Stimulated activated CD4-positive, alpha-beta T cell treated with anti-CD3 and anti-CD28 coated beads, Interleukin-1b, Interleukin-23, amount 100 ng/mL, for 24 hours (primary cell): Measurements from ENCODE around the gene FOSL2.

Experiments
- DNase-seq, 4 experiments: peaks; one replicate each; pipeline ENCODE4 v3.0.0-alpha.2; 2020; ENCODE audit warnings: low read depth in 4 of 4, low spot score in 1 of 4

FOSL2 gene

DNA sequence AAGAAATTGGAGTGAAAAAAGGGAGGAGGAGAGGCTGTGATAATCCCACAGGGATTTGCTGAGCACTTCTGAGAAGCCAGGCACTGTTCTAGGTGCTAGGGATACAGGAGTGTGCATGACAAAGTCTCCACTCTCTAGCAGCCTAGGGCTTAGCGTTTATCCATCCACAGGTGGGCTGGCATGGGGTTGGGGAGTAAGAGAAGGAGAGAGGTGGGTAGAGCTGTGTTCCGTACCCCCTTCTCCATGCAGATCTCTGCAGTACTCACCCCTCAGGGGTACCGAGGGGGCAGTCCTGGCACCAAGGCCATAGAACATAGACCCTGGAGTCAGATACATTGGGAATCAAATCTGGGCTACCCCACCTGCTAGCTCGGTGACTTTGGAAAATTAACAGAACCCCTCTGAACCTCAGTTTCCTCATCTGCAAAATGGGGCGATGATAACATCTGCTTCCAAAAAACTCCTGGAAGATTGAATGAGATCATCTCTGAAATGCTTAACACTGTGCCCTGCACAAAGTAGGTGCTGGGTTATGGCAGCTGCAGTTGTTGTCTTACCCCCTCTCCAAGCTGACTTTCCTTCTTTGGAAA, 18.6 kb downstream of the FOSL2 start:
- DNase-seq: no peak

DNA sequence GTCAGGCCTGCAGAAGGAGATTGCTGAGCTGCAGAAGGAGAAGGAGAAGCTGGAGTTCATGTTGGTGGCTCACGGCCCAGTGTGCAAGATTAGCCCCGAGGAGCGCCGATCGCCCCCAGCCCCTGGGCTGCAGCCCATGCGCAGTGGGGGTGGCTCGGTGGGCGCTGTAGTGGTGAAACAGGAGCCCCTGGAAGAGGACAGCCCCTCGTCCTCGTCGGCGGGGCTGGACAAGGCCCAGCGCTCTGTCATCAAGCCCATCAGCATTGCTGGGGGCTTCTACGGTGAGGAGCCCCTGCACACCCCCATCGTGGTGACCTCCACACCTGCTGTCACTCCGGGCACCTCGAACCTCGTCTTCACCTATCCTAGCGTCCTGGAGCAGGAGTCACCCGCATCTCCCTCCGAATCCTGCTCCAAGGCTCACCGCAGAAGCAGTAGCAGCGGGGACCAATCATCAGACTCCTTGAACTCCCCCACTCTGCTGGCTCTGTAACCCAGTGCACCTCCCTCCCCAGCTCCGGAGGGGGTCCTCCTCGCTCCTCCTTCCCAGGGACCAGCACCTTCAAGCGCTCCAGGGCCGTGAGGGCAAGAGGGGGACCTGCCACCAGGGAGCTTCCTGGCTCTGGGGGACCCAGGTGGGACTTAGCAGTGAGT, 19.4 kb downstream of the FOSL2 start:
- no peak for DNase-seq

DNA sequence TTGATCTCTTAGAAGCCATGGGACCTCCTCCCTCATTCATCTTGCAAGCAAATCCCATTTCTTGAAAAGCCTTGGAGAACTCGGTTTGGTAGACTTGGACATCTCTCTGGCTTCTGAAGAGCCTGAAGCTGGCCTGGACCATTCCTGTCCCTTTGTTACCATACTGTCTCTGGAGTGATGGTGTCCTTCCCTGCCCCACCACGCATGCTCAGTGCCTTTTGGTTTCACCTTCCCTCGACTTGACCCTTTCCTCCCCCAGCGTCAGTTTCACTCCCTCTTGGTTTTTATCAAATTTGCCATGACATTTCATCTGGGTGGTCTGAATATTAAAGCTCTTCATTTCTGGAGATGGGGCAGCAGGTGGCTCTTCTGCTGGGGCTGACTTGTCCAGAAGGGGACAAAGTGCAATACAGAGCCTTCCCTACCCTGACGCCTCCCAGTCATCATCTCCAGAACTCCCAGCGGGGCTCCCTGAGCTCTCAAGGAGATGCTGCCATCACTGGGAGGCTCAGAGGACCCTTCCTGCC, 20.0 kb downstream of the FOSL2 start:
- no peak for DNase-seq

DNA sequence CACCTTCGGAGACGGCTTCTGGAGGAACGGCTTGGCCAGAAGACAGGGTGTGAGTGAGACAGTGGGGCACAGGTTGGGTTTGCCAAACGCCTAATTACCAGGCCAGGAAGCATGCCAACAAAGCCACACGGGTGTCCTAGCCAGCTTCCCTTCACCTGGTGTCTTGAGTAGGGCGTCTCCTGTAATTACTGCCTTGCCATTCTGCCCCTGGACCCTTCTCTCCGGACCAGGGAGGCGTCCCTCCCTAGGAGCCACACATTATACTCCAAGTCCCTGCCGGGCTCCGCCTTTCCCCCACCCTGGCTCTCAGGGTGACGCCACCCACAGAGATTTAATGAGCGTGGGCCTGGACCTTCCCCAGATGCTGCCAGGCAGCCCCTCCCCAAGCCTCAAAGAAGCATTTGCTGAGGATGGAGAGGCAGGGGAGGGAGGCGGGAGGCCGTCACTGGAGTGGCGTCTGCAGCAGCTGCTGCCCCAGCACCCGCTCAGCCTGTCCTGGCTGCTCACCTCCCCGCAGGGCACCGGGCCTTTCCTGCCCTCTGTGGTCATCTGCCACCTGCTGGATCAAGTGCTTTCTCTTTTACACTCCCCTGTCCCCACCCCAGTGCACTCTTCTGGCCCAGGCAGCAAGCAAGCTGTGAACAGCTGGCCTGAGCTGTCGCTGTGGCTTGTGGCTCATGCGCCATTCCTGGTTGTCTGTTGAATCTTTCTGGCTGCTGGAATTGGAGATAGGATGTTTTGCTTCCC, 20.7 kb downstream of the FOSL2 start:
- DNase-seq: no peak

DNA sequence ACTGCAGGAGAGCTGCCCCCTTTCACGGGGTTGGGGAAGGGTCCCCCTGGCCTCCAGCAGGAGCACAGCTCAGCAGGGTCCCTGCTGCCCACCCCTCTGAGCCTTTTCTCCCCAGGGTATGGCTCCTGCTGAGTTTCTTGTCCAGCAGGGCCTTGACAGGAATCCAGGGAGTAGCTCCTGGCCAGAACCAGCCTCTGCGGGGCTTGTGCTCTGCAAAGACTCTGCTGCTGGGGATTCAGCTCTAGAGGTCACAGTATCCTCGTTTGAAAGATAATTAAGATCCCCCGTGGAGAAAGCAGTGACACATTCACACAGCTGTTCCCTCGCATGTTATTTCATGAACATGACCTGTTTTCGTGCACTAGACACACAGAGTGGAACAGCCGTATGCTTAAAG, 21.2 kb downstream of the FOSL2 start:
- DNase-seq: no peak

DNA sequence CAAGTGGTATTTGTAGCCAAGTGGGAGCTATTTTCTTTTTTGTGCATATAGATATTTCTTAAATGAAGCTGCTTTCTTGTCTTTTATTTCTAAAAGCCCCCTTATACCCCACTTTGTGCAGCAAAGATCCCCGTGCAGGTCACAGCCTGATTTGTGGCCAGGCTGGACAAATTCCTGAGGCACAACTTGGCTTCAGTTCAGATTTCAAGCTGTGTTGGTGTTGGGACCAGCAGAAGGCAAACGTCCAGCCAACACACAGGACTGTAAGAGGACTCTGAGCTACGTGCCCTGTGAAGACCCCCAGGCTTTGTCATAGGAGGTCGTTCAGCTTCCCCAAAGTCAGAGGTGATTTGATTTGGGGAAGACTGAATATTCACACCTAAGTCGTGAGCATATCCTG, 21.9 kb downstream of the FOSL2 start:
- no peak for DNase-seq

DNA sequence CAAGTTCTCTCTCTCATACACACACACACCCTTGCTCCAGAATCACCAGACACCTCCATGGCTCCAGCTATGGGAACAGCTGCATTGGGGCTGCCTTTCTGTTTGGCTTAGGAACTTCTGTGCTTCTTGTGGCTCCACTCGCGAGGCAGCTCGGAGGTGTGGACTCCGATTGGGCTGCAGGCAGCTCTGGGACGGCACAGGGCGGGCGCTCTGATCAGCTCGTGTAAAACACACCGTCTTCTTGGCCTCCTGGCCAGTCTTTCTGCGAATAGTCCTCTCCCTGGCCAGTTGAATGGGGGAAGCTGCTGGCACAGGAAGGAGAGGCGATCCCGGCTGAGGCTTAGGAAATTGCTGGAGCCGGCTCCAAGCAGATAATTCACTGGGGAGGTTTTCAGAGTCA, 22.4 kb downstream of the FOSL2 start:
- DNase-seq: no peak

DNA sequence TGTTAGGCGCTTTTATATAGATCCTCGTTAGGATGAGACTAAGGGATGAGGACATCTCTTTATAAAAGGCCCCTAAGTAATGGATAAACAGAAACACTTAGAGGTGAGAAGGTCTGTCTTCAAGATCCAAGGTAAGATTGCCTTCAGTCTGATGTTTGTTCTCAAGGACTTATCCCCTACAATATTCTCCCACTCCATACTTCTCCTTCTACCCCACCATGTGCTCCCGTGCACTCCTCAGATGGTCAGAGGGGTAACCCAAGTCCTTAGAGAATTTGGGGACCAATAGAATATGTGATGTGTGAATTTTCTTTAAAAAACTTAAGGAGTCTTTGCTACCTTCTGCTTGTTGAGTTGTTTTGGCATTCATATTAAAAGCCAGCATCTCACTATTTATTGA, 23.1 kb downstream of the FOSL2 start:
- no peak for DNase-seq

DNA sequence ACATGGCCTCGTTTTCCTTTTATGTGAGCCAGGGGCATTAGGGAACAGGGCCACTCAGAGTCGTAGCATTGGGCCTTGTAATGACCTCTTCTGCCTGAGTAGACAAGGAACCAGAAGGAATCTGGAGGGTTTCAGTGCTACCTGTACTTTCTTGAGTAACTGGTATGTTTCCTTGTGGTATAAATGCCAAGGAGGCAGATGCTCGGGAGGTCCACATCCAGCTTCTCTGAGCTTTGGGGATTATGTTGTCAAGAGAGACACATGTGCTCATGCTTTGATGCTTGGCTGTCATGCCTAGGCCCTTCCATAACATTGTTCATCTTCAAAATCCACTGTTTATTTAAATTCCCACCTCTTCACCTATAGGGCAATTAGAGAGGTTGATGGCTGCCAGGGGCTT, 26.3 kb downstream of the FOSL2 start:
- DNase-seq: no peak

DNA sequence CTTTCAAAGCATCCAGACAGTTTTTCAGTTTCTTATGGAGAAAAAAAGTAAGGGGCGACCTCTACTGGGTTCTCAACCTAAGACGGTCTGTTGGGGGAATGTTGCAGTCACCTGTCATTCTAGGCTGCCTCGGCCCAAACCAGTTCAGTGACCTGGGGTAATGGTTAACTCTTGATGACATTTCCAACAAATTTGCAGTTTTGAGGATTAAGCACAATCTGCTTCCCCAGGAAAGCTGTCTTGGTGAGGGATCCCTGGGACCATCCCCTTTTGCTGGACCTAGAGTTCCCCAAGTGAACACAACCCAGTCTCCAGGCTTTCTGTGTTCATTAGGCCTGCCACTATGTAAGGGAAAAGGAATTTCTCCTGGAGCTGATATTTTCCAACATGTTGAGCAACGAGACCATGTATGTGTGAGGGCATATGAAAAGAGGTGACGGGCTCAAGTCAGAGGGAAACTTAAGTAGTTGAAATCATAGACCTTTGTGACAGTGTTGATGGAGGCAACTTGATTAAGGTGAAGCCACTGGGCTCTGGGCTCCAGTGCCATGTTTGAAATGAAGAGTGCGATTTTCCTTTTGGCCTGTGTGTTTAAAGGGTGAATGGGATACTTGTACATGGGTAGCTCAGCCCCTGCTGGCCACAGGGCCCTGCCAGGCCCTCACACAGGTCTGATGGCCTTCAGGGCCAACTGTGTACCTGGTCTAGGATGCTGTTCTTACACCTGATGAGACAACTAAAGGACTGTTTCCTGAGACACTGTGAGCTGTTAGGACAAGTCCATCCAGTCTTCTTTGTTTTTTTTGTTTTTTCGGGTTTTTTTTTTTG, 27.0 kb downstream of the FOSL2 start:
- DNase-seq: no peak

DNA sequence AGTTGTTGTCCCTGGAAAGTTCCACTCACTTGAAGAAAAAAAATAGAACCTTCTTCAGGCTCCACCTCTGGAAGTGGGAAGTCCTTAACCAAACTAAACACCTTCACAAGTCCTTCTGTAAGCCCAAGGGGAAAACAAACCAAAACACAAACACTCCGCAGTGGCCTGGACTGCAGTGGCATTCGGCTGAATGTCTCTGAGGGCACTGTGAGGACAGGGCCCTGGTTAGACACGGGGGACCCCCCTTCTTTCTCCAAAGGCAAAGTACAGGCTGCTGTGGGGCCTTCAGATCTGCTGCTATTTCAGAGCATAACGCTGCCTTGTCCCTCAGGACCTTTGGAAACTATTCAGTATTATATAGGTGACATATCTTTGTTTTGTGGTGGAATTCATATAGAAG, 28.1 kb downstream of the FOSL2 start:
- no peak for DNase-seq

DNA sequence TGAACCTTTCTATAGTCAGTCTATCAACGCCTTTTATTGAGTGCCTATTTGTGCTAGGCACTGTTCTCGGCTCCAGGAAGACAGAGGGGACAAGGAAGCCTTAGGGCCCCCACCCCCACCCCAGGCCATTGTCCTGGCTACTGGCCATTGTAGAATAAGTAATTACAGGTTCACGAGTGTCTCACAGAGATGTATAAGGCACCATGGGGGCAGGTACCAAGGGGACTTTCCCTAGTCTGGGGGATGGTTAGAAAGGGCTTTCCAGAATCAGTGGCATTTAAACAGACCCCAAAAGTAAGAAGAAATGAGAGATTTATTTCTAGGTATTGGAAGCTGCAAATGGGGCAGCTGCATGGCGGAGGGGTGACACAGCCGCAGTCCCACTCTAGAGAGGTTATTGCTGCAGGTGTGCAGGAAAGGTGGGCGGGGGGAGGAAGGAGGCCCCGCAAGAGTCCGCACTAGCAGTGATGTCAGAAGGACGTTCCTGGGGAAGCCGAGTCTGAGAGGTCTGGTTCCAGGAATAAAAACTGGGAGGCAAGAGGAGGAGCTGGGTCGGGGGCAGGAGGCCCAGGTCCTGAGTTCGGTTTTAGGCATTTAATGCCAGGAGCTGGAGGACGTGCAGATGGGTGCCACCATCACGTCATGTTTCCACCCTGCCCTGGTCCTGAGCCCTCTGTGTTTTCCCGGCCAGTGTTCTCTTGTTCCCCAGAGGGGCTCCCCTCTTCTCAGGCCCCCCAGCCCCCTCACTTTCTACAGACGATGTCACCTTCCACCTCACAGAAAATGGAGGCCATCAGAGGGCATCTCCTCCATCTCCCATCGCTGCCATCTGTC, 30.5 kb downstream of the FOSL2 start:
- DNase-seq: no peak

DNA sequence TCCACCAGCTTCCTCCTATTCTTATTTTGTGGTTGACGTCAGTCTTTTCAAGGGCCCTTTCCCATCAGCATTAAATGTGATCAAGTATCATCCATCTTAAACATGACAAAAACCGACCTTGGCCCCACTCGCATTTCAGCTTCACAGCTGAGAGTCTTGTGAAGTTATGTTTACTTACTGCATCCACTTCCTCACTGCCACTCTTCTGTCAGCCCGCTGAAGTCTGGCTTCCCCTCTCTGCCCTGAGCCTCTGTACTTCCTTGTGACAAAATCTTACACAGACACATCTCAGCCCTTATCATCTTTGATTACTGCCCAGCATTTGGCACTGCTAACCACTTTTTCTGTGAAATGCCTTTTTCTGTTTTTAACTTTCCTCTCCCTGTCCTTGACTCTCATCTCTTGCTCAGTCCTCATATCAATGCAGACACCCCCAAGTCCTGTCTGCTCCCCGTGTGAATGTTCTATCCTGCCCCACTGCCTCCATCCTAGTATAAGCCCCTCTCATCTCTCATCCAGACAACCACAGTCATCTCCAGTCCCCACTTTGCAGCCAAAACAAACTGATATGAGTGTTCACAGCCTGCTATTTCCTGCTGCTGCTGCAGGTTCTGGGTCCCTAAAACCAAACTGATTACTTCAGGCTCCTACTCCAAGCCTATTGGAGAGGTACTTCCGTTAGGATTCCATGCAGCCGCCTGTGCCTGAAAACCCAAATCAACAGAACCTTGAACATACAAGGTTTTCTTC, 31.4 kb downstream of the FOSL2 start:
- DNase-seq: no peak

DNA sequence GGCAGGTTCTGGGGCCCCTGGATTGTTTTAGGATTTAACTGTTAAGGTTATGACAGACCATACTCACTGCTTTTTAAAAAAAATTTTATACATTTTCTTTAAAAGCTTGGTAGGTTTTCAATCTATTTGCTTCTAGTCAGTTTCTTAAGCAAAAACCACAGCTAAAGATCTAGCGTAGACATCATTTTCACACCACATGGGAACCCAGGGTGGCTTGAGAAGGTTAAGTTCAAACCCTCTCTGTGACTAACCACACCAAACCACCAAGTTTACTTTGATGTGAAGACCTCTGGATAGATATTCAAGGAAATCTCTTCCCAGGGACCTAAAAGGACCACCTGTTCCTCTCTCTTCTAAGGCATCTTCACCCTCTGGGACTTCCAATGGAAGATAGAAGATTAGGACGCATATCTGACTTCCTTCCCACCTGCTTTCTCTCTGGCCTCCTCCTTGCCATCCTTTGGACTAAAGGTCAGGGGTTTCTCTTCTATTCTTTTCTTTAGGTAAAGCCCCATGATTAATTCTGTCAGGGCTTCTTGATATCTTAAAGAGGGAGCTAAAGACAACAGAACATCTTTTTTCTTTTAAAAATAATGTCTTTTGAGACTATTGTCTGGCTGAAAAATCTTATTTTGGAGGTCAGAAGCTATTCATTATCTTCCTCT, 32.3 kb downstream of the FOSL2 start:
- no peak for DNase-seq

DNA sequence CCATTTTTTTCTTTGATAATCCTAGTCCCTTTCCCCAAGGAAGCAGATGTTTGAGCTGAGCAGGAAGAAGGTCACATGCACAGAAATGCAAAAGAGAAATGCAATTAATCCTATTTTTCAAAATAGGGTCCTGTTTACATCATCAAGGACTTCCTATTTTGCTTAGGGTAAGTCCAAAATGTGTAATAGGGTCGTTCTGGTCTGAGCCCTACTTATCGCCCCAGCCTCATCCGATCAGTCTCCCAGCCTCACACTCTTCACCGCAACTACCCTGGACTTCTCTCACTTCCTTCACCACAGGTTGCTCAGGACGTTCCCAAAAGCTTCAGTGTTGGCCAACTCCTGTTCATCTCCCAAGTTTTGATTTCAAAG, 32.8 kb downstream of the FOSL2 start:
- DNase-seq: no peak

DNA sequence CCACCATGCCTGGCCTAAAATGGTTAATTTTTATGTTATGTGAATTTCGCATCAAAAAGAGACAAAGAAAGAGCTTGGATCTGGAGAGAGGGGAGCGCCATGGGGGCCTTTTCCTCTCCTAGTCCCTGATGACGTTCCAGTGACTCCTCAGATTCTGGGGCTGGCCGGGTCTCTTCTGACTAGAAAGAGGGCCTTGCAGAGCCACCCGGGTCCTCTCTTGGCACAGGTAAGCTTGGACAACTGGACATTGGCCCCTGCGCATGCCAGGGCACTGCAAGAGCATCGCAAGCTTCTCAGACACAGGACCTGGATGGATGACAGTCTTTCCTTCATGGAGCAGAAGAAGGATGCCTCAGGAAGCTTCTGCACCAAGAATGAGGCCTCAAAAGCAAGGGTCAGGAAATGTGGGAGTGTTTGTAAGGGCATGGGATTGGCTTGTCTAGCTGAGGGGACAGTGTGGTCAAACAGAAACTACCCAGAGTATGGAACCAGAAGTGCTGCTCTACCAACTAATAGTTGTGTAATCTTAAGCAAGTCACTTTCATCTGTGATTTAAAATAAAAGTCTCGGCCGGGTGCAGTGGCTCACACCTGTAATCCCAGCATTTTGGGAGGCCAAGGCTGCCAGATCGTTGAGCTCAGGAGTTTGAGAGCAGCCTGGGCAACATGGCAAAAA, 35.2 kb downstream of the FOSL2 start:
- no peak for DNase-seq

DNA sequence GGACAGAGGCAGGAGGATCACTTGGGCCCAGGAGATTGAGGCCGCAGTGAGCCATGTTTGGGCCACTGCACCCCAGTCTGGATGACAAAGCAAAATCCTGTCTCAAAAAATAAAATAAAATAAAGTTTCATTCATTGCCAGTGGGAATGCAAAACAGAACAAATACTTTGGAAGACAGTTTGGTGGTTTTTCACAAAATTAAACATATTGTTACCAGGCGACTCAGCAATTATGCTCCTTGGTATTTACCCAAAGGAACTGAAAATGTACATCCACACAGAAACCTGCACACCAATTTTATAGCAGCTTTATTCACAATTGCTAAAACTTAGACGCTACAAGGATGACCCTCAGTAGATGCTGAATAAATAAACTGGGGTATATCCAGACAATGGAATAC, 35.8 kb downstream of the FOSL2 start:
- no peak for DNase-seq

DNA sequence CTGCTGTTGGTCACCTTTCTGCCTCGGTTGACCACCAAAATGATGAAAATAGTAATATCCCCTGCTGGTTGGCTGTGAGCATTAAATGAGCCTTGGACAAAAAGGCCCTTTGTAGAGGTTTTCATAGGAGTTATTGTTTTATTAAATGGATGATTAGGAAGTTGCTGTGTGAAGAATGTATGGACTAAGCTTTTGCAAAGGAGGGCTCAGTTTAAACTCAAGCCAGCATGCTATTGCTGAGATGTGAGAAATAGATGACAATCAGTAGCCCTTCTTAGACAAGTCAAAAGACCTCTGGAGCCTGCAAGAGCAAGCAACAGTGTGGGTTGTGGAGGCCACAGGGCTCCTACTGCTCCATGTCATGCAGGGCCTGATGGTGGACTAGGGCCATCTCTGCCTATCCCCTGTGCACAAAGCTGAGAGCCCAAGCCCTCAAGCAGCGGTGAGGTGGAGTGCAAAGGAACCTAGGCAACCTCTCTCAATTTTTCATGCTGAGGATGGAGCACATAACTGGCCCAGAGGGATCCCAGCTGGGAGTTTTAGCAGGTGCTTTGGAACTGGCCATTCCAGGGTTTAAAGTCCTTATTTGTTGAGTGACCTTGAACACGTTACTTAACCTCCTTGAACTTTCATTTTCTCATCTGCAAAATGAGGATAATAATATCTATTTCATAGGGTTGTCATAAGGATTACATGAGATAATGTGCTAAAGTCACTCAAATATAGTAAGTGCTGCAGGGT, 37.1 kb downstream of the FOSL2 start:
- DNase-seq: no peak
